Stomach (tissue), 9 donors: ENCODE results near the gene FRMD4B. TPM values are rescaled to one million over a fixed set of nuclear protein-coding genes. Genes with fewer than 3 reads are reported as not detected.

ENCODE experiments used
- DNase-seq, 2 donors: peaks; one replicate each; pipeline versions ENCODE4 v3.0.0 to v3.0.0-alpha.2; 2013 to 2019
- H3K27ac ChIP-seq, 5 donors: fragments of 200-600 bp in 4 of 5; sonication (generic) in 4 of 5; one replicate each; pipeline ENCODE4 v1.5.1; 2013 to 2019; ENCODE audit warnings: mild to moderate bottlenecking in 1 of 5, moderate library complexity in 1 of 5
- H3K27me3 ChIP-seq, 3 donors: fragments of 200-600 bp; sonication (generic); one replicate each; pipeline ENCODE4 v1.5.1; 2017 to 2019; ENCODE audit warnings: mixed run types in 1 of 3
- H3K36me3 ChIP-seq, 4 donors: fragments of 200-600 bp; sonication (generic); 1 replicate in 3 of 4; 2 replicates in 1 of 4; pipeline ENCODE4 v1.5.1; 2016 to 2019
- H3K4me1 ChIP-seq, 4 donors: fragments of 200-600 bp; sonication (generic); one replicate each; pipeline ENCODE4 v1.5.1; 2016 to 2019
- H3K4me3 ChIP-seq, 4 donors: fragments of 200-600 bp; sonication (generic) in 3 of 4; one replicate each; pipeline ENCODE4 v1.5.1; 2016 to 2019; ENCODE audit warnings: mild to moderate bottlenecking in 1 of 4
- H3K9me3 ChIP-seq, 4 donors: fragments of 200-600 bp; sonication (generic); one replicate each; pipeline ENCODE4 v1.5.1; 2016 to 2019
- CTCF ChIP-seq, 7 experiments: fragments of 450-650 bp in 4 of 7; fragments of 200-600 bp in 3 of 7; sonication (generic) in 3 of 7; IDR thresholded peaks; one replicate each; pipeline ENCODE4 v1.5.1; 2016 to 2019; ENCODE audit warnings: antibody characterized with exemption in 7 of 7, control low read depth in 2 of 7, mild to moderate bottlenecking in 1 of 7
- EP300 ChIP-seq: sonication (generic); formaldehyde crosslinking; IDR thresholded peaks from one replicate; pipeline ENCODE4 v1.6.1; 2017; ENCODE audit warnings: antibody characterized with exemption
- POLR2A ChIP-seq, 4 donors: fragments of 450-650 bp; IDR thresholded peaks; one replicate each; pipeline ENCODE4 v1.6.1; 2016; ENCODE audit warnings: antibody characterized with exemption in 4 of 4, control low read depth in 2 of 4, mild to moderate bottlenecking in 1 of 4, moderate library complexity in 1 of 4
- POLR2AphosphoS5 ChIP-seq, 3 donors: sonication (generic); formaldehyde crosslinking; IDR thresholded peaks; one replicate each; pipeline ENCODE4 v1.6.1; 2016; ENCODE audit warnings: antibody characterized with exemption in 3 of 3
- WGBS, 5 donors: extraction: QIAGEN DNeasy Blood & Tissue Kit in 3 of 5; methylation state at CpG; one replicate each; pipeline versions ENCODE4 v1.1.5 to v1.1.7; 2013 to 2018; 5-methylcytosine and 5-hydroxymethylcytosine counted together
- intact Hi-C: fragments of 100-400 bp; cut with DNase I; formaldehyde crosslinking; loops from one replicate; pipeline ENCODE4 v1.15.1; 2023; ENCODE audit warnings: low total_unique reads
- polyA plus RNA-seq, 3 donors: library from polyadenylated mRNA; stranded (reverse); fragments of 200-250 nt; gene quantifications; one replicate each; pipeline ENCODE4 v1.2.3, GENCODE V29; 2013
- total RNA-seq, 5 donors: library from RNA; depleted of rRNA; stranded (reverse); fragments of >200 nt; gene quantifications; one replicate each; pipeline versions ENCODE4 v1.1.0 to v1.2.3, GENCODE V29; 2014 to 2016
- donor health status: healthy with polysubstance abuse.
- donor health status: Bipolar disorder and iron deficiency.
- donor health status: healthy.

The FRMD4B gene
- total and polyA plus RNA-seq, 8 donors: 5.2 to 35.6 (median 21.0) TPM

GRCh38 chr3:69186575-69187093, 199.3 kb downstream of the FRMD4B start:
- no peaks in the 10 kb centered on the region for H3K27me3 ChIP-seq
- intact Hi-C loops: no loop called here
- TF ChIP-seq CTCF (IDR thresholded peaks at IDR 0.05) (no peak), EP300 (no peak), POLR2AphosphoS5 (IDR thresholded peaks at IDR 0.05) (no peak), POLR2A (IDR thresholded peaks at IDR 0.05) (no peak)
- DNase-seq: no peak
- peaks cover 4 to 89% (median 74%) of the 10 kb centered on the region in 4 donors for H3K36me3 ChIP-seq
- 81 to 93% (median 90%) methylated on average over 4 of the region's 4 CpGs for WGBS, 5 donors
- H3K9me3 ChIP-seq: no peaks in the 10 kb centered on the region
- H3K27ac ChIP-seq: no peak overlapping the region
- H3K4me3 ChIP-seq: no peak overlapping the region
- H3K4me1 ChIP-seq: peaks cover 0 to 16% (median 2%) of the 10 kb centered on the region in 4 donors

DNA sequence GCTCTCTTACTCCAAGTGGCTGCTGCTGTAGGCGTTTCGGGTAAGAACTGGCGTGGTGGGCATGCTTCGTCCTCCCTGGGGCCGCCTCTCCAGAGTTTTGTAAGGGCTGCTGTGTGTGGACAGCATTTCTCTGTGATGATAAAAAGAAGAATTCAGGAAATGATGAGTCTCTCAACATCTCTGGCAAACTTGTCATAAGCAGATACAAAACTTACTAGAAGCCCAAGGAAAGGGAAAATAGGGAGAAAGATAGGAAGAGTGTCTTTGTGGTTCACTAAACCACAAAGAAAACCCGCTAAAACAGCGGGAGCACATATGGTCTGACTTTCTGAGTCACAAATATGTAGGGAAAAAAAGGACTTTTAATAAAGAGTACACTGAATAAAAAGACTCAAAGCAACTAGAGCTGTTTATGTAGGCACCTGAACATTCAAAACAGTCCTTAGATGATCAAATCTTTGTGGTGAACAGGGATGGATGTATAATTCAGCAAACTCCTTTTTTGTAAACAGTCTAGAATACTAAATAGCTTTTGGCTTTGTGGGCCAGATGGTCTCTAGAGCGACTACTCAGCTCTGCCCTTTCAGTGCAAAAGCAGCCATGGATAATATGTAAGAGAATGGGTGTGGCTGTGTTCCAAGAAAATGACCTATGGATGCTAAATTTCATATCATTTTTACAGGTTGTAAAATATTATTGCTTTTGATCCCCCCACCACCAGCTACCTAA, 203.1 kb downstream of the FRMD4B start:
- DNase-seq: no peak
- H3K27me3 ChIP-seq: no peaks in the 10 kb centered on the region
- H3K9me3 ChIP-seq: no peaks in the 10 kb centered on the region
- 77 to 87% (median 80%) methylated on average over 8 of the region's 8 CpGs for WGBS, 5 donors
- TF ChIP-seq POLR2AphosphoS5 (IDR thresholded peaks at IDR 0.05) (no peak), CTCF (IDR thresholded peaks at IDR 0.05) (no peak), EP300 (no peak), POLR2A (IDR thresholded peaks at IDR 0.05) (no peak)
- H3K36me3 ChIP-seq: peaks cover 9 to 77% (median 66%) of the 10 kb centered on the region in 4 donors
- peaks cover 0 to 51% (median 14%) of the 10 kb centered on the region in 4 donors for H3K4me1 ChIP-seq
- no peak overlapping the region for H3K4me3 ChIP-seq
- H3K27ac ChIP-seq: peak overlapping the region in 2 of 5 donors; percentile 57 to 64
- intact Hi-C loops: no loop called here

DNA sequence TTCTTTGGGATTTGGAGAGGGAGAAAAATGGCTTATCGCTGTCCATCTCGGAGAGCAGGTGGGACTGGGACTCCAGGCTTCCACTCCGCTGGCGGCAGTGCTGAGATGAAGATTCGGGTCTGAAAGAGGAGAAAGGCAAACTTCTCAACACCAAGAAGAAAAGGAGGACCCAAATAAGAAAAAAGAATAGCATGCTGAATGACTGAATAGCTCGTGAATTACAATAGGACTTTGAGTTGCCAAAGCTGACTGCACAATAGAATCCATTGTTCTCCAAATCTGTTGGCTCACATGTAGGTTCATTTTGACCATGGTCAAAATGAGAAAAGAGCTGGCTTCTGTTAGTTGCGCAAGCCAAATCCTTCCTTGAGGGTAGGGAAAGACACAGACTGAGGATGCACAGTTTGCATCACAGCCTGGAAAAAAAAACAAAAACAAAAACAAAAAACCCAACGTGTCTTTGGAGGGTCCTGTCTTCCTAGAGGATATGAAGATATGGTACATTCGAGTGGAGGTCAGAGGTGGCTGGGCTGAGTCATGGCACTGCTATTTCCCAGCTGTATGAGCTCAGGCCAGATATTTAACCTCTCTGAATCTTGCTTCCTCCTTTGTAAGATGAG, 204.2 kb downstream of the FRMD4B start:
- intact Hi-C loops: no loop called here
- Histone ChIP-seq H3K27ac (peak overlapping the region in 2 of 5 donors; percentile 57 to 64), H3K4me1 (peaks cover 0 to 51% (median 14%) of the 10 kb centered on the region in 4 donors), H3K36me3 (peaks cover 9 to 69% (median 58%) of the 10 kb centered on the region in 4 donors), H3K27me3 (no peaks in the 10 kb centered on the region), H3K9me3 (no peaks in the 10 kb centered on the region), H3K4me3 (no peak overlapping the region)
- DNase-seq: peak in 1 of 2 donors; percentile 28
- TF ChIP-seq CTCF (IDR thresholded peaks at IDR 0.05) (no peak), POLR2AphosphoS5 (IDR thresholded peaks at IDR 0.05) (peak in 1 of 3 donors; percentile 39)
- 59 to 64% (median 61%) methylated on average over 9 of the region's 9 CpGs for WGBS, 5 donors

DNA sequence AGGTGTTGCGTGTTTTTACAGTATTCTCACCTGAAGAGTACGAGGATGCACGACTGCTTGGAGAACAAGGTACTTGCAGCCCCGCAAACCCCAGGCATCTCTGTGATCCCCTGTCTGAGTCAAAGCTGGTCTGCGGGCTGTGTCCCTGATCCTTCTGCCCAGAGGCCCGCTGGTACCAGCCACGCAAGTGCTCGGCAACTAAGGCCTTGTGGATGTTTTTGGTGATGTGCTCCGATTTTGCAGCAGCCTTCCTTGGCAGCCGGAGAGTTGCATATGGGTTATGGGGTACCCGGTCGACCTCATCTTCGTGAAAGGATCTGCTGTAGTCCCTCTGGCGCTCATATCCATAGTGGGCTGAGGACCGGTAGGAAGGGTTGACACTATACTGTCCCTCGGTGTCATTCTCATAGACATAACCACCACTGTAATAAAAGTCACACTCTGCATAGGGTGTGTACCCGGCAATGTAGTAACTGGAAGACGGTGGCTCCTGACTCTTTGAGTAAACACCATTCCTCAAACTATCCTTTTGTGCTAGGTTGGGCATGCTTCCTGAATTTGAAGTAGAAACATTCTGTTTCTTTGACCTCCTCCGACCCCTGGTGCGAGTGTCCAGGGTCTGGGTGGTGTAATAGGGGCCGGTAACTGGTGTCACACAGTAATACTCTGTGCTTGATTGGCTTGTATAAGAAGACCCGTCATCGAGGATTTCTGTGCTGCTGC, 204.9 kb downstream of the FRMD4B start:
- Histone ChIP-seq H3K4me3 (no peak overlapping the region), H3K9me3 (no peaks in the 10 kb centered on the region), H3K27me3 (no peaks in the 10 kb centered on the region), H3K36me3 (peaks cover 9 to 68% (median 53%) of the 10 kb centered on the region in 4 donors), H3K27ac (peak overlapping the region in 2 of 5 donors; percentile 57 to 68), H3K4me1 (peaks cover 0 to 55% (median 16%) of the 10 kb centered on the region in 4 donors)
- intact Hi-C loops: no loop called here
- WGBS, 5 donors: 84 to 87% (median 86%) methylated on average over 23 of the region's 23 CpGs
- no peak for DNase-seq
- no peak for TF ChIP-seq POLR2A (IDR thresholded peaks at IDR 0.05)
- no peak for TF ChIP-seq CTCF (IDR thresholded peaks at IDR 0.05)
- no peak for TF ChIP-seq EP300
- no peak for TF ChIP-seq POLR2AphosphoS5 (IDR thresholded peaks at IDR 0.05)
